Stimulated activated CD8-positive, alpha-beta memory T cell treated with anti-CD3 and anti-CD28 coated beads, Interleukin-15, amount 100 ng/mL, for 48 hours (primary cell): ENCODE results near the gene KCNF1.
"Not testable (repeated sequence)": the region's sequence is repeated elsewhere in the genome, so short reads cannot be mapped to it uniquely, and the experiment has no call there.

Experiments
- DNase-seq, 2 donors: peaks; one replicate each; pipeline ENCODE4 v3.0.0-alpha.2; 2020; ENCODE audit warnings: low read depth in 2 of 2

The KCNF1 gene

GRCh38 chr2:10944799-10945198, 33.1 kb downstream of the KCNF1 start:
- no peak for DNase-seq

- no peak for DNase-seq
Observed at GRCh38 chr2:10946394-10946793, 34.7 kb downstream of the KCNF1 start.

GRCh38 chr2:10947005-10947440, 35.3 kb downstream of the KCNF1 start:
- DNase-seq, result no peak

- DNase-seq, result no peak
Observed at GRCh38 chr2:10947446-10948187, 35.9 kb downstream of the KCNF1 start.

- DNase-seq, result no peak
Observed at GRCh38 chr2:10948188-10948564, 36.4 kb downstream of the KCNF1 start.

- no peak for DNase-seq
Observed at GRCh38 chr2:10948606-10949230, 37.0 kb downstream of the KCNF1 start.

- DNase-seq, result no peak
Observed at GRCh38 chr2:10949835-10950234, 38.1 kb downstream of the KCNF1 start.

GRCh38 chr2:10951558-10952414, 40.1 kb downstream of the KCNF1 start:
- no peak for DNase-seq

GRCh38 chr2:10954416-10954815, 42.7 kb downstream of the KCNF1 start:
- DNase-seq, result no peak

- DNase-seq, result no peak
Observed at GRCh38 chr2:10954856-10955818, 43.4 kb downstream of the KCNF1 start.

GRCh38 chr2:10956006-10956790, 44.5 kb downstream of the KCNF1 start:
- no peak for DNase-seq

- DNase-seq, result no peak
Observed at GRCh38 chr2:10957391-10957790, 45.7 kb downstream of the KCNF1 start.

GRCh38 chr2:10958452-10958851, 46.7 kb downstream of the KCNF1 start:
- not testable (repeated sequence) for DNase-seq

- DNase-seq, result no peak
Observed at GRCh38 chr2:10960606-10961489, 49.1 kb downstream of the KCNF1 start.

GRCh38 chr2:10961490-10961875, 49.7 kb downstream of the KCNF1 start:
- DNase-seq, result no peak

GRCh38 chr2:10962004-10962403, 50.3 kb downstream of the KCNF1 start:
- no peak for DNase-seq

- DNase-seq, result no peak
Observed at GRCh38 chr2:10963155-10963554, 51.4 kb downstream of the KCNF1 start.
